IMR-90 (cell line): ENCODE results near the gene MMP14. TPM values are rescaled to one million over a fixed set of nuclear protein-coding genes. Genes with fewer than 3 reads are reported as not detected.
A peak's percentile ranks its signal among the peaks of the same experiment; 100 is the strongest.

Experiments
- ATAC-seq: fragments of 200-7000 bp; cut with Tn5 transposase; 2 replicates; pipeline ENCODE4 v1.9.1; 2020; ENCODE audit warnings: low read depth, mild to moderate bottlenecking, moderate library complexity
- BruUV-seq: library from RNA; stranded (reverse); fragments of 400-500 nt; replicated peaks from 2 replicates; lab custom pipeline; 2021; lab: Mats Ljungman, UMichigan
- CTCF ChIA-PET: fragments of 300-600 bp; formaldehyde crosslinking; extraction: SDS; loops from one replicate; lab custom pipeline; 2021; ENCODE audit warnings: antibody characterized with exemption; lab: Yijun Ruan, JAX
- POLR2A ChIA-PET: fragments of 300-600 bp; sonication (Branson Sonifier 250); formaldehyde crosslinking; loops from one replicate; lab custom pipeline; 2022; ENCODE audit warnings: antibody characterized with exemption; ENCODE audit not compliant: unreplicated experiment; lab: Charles Lee
- DNase-seq: peaks from one replicate; pipeline ENCODE4 v3.0.0; 2013
- H2AFZ ChIP-seq: replicated peaks from 2 replicates; pipeline ENCODE3; 2013; ENCODE audit warnings: low read length, mild to moderate bottlenecking; ENCODE audit not compliant: poor library complexity
- H2AK5ac ChIP-seq: 2 replicates; pipeline ENCODE4 v1.6.1; 2013; ENCODE audit warnings: low read depth, low read length, inconsistent platforms
- H2AK9ac ChIP-seq: replicated peaks from 2 replicates; pipeline ENCODE3; 2013; ENCODE audit warnings: mild to moderate bottlenecking, low read depth, low read length, moderate library complexity; ENCODE audit not compliant: poor library complexity
- H2BK120ac ChIP-seq: 2 replicates; pipeline ENCODE4 v1.6.1; 2013; ENCODE audit warnings: low read depth, low read length, inconsistent platforms
- H2BK15ac ChIP-seq: 3 replicates; pipeline ENCODE4 v1.6.1; 2013; ENCODE audit warnings: low read depth, low read length, inconsistent platforms
- H2BK20ac ChIP-seq: 2 replicates; pipeline ENCODE4 v1.6.1; 2013; ENCODE audit warnings: low read depth, mild to moderate bottlenecking, inconsistent platforms, low read length, moderate library complexity
- H2BK5ac ChIP-seq: 2 replicates; pipeline ENCODE4 v1.6.1; 2013; ENCODE audit warnings: mild to moderate bottlenecking, low read depth, low read length, inconsistent platforms; ENCODE audit not compliant: poor library complexity, severe bottlenecking
- H3K14ac ChIP-seq: replicated peaks from 2 replicates; pipeline ENCODE4 v1.6.1; 2013; ENCODE audit warnings: low read depth, low read length, inconsistent platforms
- H3K18ac ChIP-seq: 2 replicates; pipeline ENCODE4 v1.6.1; 2013; ENCODE audit warnings: low read depth, low read length, control low read depth
- H3K23ac ChIP-seq: 2 replicates; pipeline ENCODE4 v1.6.1; 2013; ENCODE audit warnings: low read depth, low read length, inconsistent platforms
- H3K27ac ChIP-seq: 2 replicates; pipeline ENCODE4 v1.5.1; 2013; ENCODE audit warnings: mild to moderate bottlenecking, control low read depth, low read length; ENCODE audit not compliant: insufficient read depth
- H3K27me3 ChIP-seq: 2 replicates; pipeline ENCODE4 v1.6.1; 2013; ENCODE audit warnings: low read length; ENCODE audit not compliant: control insufficient read depth, insufficient read depth
- H3K36me3 ChIP-seq: 2 replicates; pipeline ENCODE4 v1.6.1; 2013; ENCODE audit warnings: low read length, mixed read lengths; ENCODE audit not compliant: control insufficient read depth, insufficient read depth
- H3K4ac ChIP-seq: 2 replicates; pipeline ENCODE4 v1.6.1; 2013; ENCODE audit warnings: low read depth, low read length, inconsistent platforms
- H3K4me1 ChIP-seq: 2 replicates; pipeline ENCODE4 v1.6.1; 2013; ENCODE audit warnings: low read length, mixed read lengths; ENCODE audit not compliant: control insufficient read depth, insufficient read depth
- H3K4me2 ChIP-seq: 2 replicates; pipeline ENCODE4 v1.6.1; 2013; ENCODE audit warnings: low read depth, mild to moderate bottlenecking, control low read depth, low read length, moderate library complexity
- H3K4me3 ChIP-seq: 2 replicates; pipeline ENCODE4 v1.5.1; 2013; ENCODE audit warnings: low read depth, mild to moderate bottlenecking, control low read depth, low read length, moderate library complexity; ENCODE audit not compliant: insufficient read depth
- H3K56ac ChIP-seq: 2 replicates; pipeline ENCODE4 v1.6.1; 2013; ENCODE audit warnings: low read length, inconsistent platforms; ENCODE audit not compliant: insufficient read depth; ENCODE audit errors: extremely low read depth
- H3K79me1 ChIP-seq, 2 experiments: 2 replicates each; pipeline ENCODE4 v1.6.1; 2013; ENCODE audit warnings: low read length in 2 of 2, inconsistent platforms in 1 of 2, low read depth in 1 of 2
- H3K9ac ChIP-seq: 2 replicates; pipeline ENCODE4 v1.6.1; 2013; ENCODE audit warnings: low read depth, low read length, control low read depth
- H3K9me1 ChIP-seq: 2 replicates; pipeline ENCODE4 v1.6.1; 2013; ENCODE audit warnings: low read length, inconsistent platforms; ENCODE audit not compliant: insufficient read depth
- H3K9me3 ChIP-seq: 2 replicates; pipeline ENCODE4 v1.6.1; 2013; ENCODE audit warnings: low read length; ENCODE audit not compliant: control insufficient read depth, insufficient read depth
- H4K20me1 ChIP-seq: 2 replicates; pipeline ENCODE4 v1.6.1; 2013; ENCODE audit warnings: low read length, inconsistent platforms; ENCODE audit not compliant: insufficient read depth
- H4K5ac ChIP-seq: 2 replicates; pipeline ENCODE4 v1.6.1; 2013; ENCODE audit warnings: mild to moderate bottlenecking, low read depth, low read length, control low read depth
- H4K8ac ChIP-seq, 2 experiments: 2 replicates each; pipeline ENCODE4 v1.6.1; 2013; ENCODE audit warnings: low read depth in 2 of 2, low read length in 2 of 2, control low read depth in 1 of 2, inconsistent platforms in 1 of 2
- H4K91ac ChIP-seq: 2 replicates; pipeline ENCODE4 v1.6.1; 2013; ENCODE audit warnings: low read depth, low read length, inconsistent platforms; ENCODE audit not compliant: insufficient read depth
- ELK1 ChIP-seq: fragments of 150-350 bp; IDR thresholded peaks from 2 replicates; pipeline ENCODE4 v1.6.1; 2016; ENCODE audit warnings: low read depth, mild to moderate bottlenecking, low read length, moderate library complexity, borderline replicate concordance
- MXI1 ChIP-seq: IDR thresholded peaks from 2 replicates; pipeline ENCODE4 v1.6.1; 2012; ENCODE audit warnings: low read depth, mild to moderate bottlenecking, low read length, moderate library complexity, borderline replicate concordance
- WGBS, 2 experiments: methylation state at CpG; one replicate each; pipeline versions ENCODE4 v1.1.5 to v1.1.7; 2013; ENCODE audit warnings: missing lambda C conversion rate in 2 of 2; ENCODE audit not compliant: insufficient read length in 1 of 2; ENCODE audit errors: extremely low coverage in 2 of 2; 5-methylcytosine and 5-hydroxymethylcytosine counted together
- dilution Hi-C: fragments of 300-500 bp; cut with HindIII; formaldehyde crosslinking; loops from one replicate; pipeline ENCODE4 v1.14.3; 2018; ENCODE audit warnings: low sequenced_read_pairs; ENCODE audit not compliant: unreplicated experiment
- in situ Hi-C: fragments of 300-500 bp; cut with MboI; formaldehyde crosslinking; loops from 3 replicates; pipeline ENCODE4 v1.14.3; 2019; ENCODE audit warnings: low sequenced_read_pairs, inconsistent platforms, mixed read lengths
- intact Hi-C: fragments of 100-400 bp; cut with micrococcal nuclease; formaldehyde crosslinking; loops from 2 replicates; pipeline ENCODE4 v1.10.0; 2022
- polyA plus RNA-seq, 3 experiments: library from polyadenylated mRNA; depleted of rRNA; stranded (reverse); fragments of >200 nt; gene quantifications; 2 replicates each; pipeline ENCODE4 v1.2.3, GENCODE V29; 2012; ENCODE audit warnings: low replicate concordance in 1 of 3
- total RNA-seq: library from RNA; depleted of rRNA; stranded (reverse); fragments of >200 nt; gene quantifications from 2 replicates; pipeline ENCODE4 v1.2.3, GENCODE V29; 2012

The MMP14 gene
- total and polyA plus RNA-seq, 2 of the 4 experiments (the other 2 are of a cell fraction) = 156 to 315 TPM

DNA sequence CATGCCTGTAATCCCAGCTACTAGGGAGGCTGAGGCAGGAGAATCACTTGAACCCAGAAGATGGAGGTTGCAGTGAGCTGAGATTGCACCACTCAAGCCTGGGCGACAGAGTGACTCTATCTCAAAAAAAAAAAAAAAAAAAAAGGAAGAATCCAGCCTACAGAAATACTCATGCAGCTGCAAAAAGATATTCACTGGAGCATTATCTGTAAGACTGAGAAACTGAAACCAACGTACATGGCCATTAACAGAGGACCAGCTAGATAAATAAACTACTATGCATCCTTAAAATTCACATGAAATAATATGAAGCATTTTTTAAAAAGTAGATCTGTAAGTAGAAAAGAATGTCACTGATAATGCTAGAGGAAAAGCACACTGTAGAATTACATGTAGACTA lies 24.7 kb upstream of the MMP14 start:
- ATAC-seq (peak; percentile 79), DNase-seq (peak; percentile 87)
- in situ Hi-C loops (no loop called here), dilution Hi-C loops (no loop called here), intact Hi-C loops (no loop called here)
- WGBS, 2 experiments = no CpG with 5 or more reads among the region's 2 CpGs
- Histone ChIP-seq H3K18ac (no peak overlapping the region), H3K9me3 (no peaks in the 10 kb centered on the region), H2BK120ac (no peak overlapping the region), H3K4me2 (no peak overlapping the region), H3K27me3 (no peaks in the 10 kb centered on the region), H3K23ac (no peak overlapping the region), H3K56ac (no peak overlapping the region), H3K4ac (no peak overlapping the region), H3K36me3 (no peaks in the 10 kb centered on the region), H2BK20ac (no peak overlapping the region), H4K20me1 (no peaks in the 10 kb centered on the region), H2AK5ac (no peak overlapping the region), H3K4me1 (peaks cover 10% of the 10 kb centered on the region; the same call in 1 of the 2 replicates), H3K14ac (no peak overlapping the region), H3K9me1 (0 out of 2 replicates have a peak, but pooled peaks cover 11% of the 10 kb centered on the region), H3K9ac (no peak overlapping the region), H2AFZ (no peak overlapping the region), H4K5ac (no peak overlapping the region), H2AK9ac (no peak overlapping the region), H3K27ac (no peak overlapping the region), H4K8ac (no peak overlapping the region), H4K91ac (no peak overlapping the region), H2BK5ac (no peak overlapping the region), H2BK15ac (no peak overlapping the region), H3K4me3 (no peak overlapping the region), H3K79me1 (no peaks in the 10 kb centered on the region)
- POLR2A ChIA-PET = interaction anchor here (0.6 kb wide), 1 partner anchor 85 kb away, joined by 5 read pairs; no protein-coding TSS in a partner anchor
- TF ChIP-seq MXI1 (no peak), ELK1 (no peak)
- no TSS peak for BruUV-seq
- CTCF ChIA-PET = no interaction called here
